ENCODE data around the gene BICD1. TPM values are rescaled to one million over a fixed set of nuclear protein-coding genes. Genes with fewer than 3 reads are reported as not detected.

BICD1 gene
- total and polyA plus RNA-seq, 2 of the 13 experiments (the other 11 are each of a cell fraction or from before 2014, with no cell fraction given), result 4.5 to 5.2 TPM

DNA sequence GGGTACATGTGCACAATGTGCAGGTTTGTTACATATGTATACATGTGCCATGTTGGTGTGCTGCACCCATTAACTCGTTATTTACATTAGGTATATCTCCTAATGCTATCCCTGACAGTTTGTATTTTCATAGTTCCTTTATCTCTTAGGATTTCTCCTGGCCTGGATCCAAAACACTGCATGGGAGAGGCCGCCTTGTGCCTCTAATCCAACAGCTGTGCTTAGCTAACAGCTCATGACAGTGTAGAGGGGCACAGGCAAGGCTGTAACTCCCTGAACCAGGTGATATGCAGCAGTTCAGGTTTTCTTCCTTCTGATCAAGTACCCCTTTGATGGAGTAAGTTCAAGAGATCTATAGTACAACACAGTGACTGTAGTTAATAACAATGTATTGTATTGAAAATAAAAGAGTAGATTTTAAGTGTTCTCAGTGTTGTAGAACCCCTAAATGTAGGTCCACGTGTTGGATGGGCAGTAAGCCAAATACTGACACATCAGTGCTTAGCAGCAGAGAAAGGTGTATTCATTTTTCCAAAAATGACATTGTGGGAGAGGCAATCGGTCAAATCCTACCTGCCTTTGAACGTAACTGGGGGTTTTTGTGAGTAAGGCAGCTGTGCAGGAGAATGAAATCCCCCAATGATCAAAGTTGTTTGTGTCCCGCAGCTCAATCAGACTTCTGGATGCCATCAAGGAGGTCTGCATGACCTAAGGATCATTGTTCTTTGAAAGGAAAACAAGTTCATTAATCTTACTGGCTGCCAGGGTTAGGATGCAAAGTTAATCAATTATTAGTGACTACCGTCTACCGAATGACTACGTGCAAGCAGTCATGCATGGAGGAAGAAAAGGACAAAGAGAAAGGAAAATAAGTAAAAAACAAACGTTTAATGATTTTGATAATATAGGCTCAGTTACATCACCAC is 203.4 kb downstream of the BICD1 start:
- in situ Hi-C loops (cut with HindIII; ENCODE audit: extremely low pct_ligation_motif_present, low pct_unique_long_range_greater_than_20kb) (loop anchor here (10.0 to 25.0 kb wide), 3 partner anchors 245 to 923 kb away; partner anchors contain the start of gene ETFBKMT), intact Hi-C loops (cut with micrococcal nuclease; ENCODE audit: unreplicated experiment) (loop anchor here (10.0 kb wide), 1 partner anchor 905 kb away; no protein-coding TSS in a partner anchor)
- H3K4me1 ChIP-seq (ENCODE audit: insufficient read depth, low read length), result no peaks in the 10 kb centered on the region
- H3K9me3 ChIP-seq (ENCODE audit: low read length), result no peaks in the 10 kb centered on the region
- POLR2A ChIA-PET, result no interaction called here
- FAIRE-seq, result no peak
- no peak overlapping the region for H3K4me3 ChIP-seq (replicated peaks in 1 of 3; ENCODE audit: insufficient read depth in 1 of 3, low read depth in 2 of 3, low read length in 3 of 3)
- H3K27ac ChIP-seq (ENCODE audit: extremely low read length, insufficient read depth, low read length), result no peak overlapping the region
- BruUV-seq (replicated peaks), result no TSS peak
- TF ChIP-seq ZNF552 (CRISPR knock-in tag; IDR thresholded peaks at IDR 0.05; ENCODE audit: borderline replicate concordance) (no peak), PAX8 (CRISPR knock-in tag; IDR thresholded peaks at IDR 0.05; ENCODE audit: borderline replicate concordance) (no peak), MEIS1 (CRISPR knock-in tag; IDR thresholded peaks at IDR 0.05; ENCODE audit: borderline replicate concordance) (no peak), ZNF776 (CRISPR knock-in tag; IDR thresholded peaks at IDR 0.05) (no peak), SRSF4 (IDR thresholded peaks at IDR 0.05; ENCODE audit: low read depth, low read length, poor library complexity, severe bottlenecking) (no peak), SIX4 (CRISPR knock-in tag; IDR thresholded peaks at IDR 0.05) (no peak), RXRB (CRISPR knock-in tag; IDR thresholded peaks at IDR 0.05; ENCODE audit: borderline replicate concordance) (no peak)
- TF ChIP-seq, protein P1, sequence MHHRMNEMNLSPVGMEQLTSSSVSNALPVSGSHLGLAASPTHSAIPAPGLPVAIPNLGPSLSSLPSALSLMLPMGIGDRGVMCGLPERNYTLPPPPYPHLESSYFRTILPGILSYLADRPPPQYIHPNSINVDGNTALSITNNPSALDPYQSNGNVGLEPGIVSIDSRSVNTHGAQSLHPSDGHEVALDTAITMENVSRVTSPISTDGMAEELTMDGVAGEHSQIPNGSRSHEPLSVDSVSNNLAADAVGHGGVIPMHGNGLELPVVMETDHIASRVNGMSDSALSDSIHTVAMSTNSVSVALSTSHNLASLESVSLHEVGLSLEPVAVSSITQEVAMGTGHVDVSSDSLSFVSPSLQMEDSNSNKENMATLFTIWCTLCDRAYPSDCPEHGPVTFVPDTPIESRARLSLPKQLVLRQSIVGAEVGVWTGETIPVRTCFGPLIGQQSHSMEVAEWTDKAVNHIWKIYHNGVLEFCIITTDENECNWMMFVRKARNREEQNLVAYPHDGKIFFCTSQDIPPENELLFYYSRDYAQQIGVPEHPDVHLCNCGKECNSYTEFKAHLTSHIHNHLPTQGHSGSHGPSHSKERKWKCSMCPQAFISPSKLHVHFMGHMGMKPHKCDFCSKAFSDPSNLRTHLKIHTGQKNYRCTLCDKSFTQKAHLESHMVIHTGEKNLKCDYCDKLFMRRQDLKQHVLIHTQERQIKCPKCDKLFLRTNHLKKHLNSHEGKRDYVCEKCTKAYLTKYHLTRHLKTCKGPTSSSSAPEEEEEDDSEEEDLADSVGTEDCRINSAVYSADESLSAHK (CRISPR knock-in tag; IDR thresholded peaks at IDR 0.05; ENCODE audit: borderline replicate concordance), result no peak
- TF ChIP-seq, protein P2, sequence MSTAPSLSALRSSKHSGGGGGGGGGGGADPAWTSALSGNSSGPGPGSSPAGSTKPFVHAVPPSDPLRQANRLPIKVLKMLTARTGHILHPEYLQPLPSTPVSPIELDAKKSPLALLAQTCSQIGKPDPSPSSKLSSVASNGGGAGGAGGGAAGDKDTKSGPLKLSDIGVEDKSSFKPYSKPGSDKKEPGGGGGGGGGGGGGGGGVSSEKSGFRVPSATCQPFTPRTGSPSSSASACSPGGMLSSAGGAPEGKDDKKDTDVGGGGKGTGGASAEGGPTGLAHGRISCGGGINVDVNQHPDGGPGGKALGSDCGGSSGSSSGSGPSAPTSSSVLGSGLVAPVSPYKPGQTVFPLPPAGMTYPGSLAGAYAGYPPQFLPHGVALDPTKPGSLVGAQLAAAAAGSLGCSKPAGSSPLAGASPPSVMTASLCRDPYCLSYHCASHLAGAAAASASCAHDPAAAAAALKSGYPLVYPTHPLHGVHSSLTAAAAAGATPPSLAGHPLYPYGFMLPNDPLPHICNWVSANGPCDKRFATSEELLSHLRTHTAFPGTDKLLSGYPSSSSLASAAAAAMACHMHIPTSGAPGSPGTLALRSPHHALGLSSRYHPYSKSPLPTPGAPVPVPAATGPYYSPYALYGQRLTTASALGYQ (CRISPR knock-in tag; IDR thresholded peaks at IDR 0.05), result no peak
- H3K27me3 ChIP-seq (ENCODE audit: control insufficient read depth in 1 of 2, insufficient read depth in 2 of 2, low read length in 2 of 2), result no peaks in the 10 kb centered on the region
- 0 out of 5 replicates have a peak, but pooled peaks cover 0 to 2% of the 10 kb centered on the region in 2 experiments for H3K36me3 ChIP-seq (replicated peaks in 1 of 2; ENCODE audit: control insufficient read depth in 1 of 2, insufficient read depth in 2 of 2, low read length in 2 of 2)
- ATAC-seq, result no peak
- H4K20me1 ChIP-seq (ENCODE audit: insufficient read depth, low read length), result no peaks in the 10 kb centered on the region
- no peaks in the 10 kb centered on the region for H3K79me2 ChIP-seq (ENCODE audit: insufficient read depth, low read length)
- H3K9ac ChIP-seq (ENCODE audit: insufficient read depth, low read depth, low read length), result no peak overlapping the region
- DNase-seq (ENCODE audit: low spot score), result no peak
- no peak overlapping the region for H3K4me2 ChIP-seq (ENCODE audit: low read depth, low read length)
- 88% methylated on average over 10 of the region's 10 CpGs for WGBS (ENCODE audit: low lambda C conversion rate)
- CTCF ChIA-PET (ENCODE audit: low intra/inter-chr PET ratio, low total read pairs), result no interaction called here
- H2AFZ ChIP-seq (ENCODE audit: low read length), result no peak overlapping the region

Measured in HepG2 (cell line).